ENCODE results near the gene TTF2. TPM values are rescaled to one million over a fixed set of nuclear protein-coding genes. Genes with fewer than 3 reads are reported as not detected.
"Not testable (repeated sequence)": the region's sequence is repeated elsewhere in the genome, so short reads cannot be mapped to it uniquely, and the experiment has no call there.

TTF2 gene
- total and polyA plus RNA-seq, 9 of the 15 experiments (the other 6 are each of a cell fraction or from before 2014, with no cell fraction given), result 9.4 to 71.1 (median 42.1) TPM

- no peak for TF ChIP-seq EP300 (IDR thresholded peaks at IDR 0.05; ENCODE audit: low read length)
- TF ChIP-seq RAD21 (CRISPR knock-in tag; conservative IDR thresholded peaks at IDR 0.05 in 1 of 2, IDR thresholded peaks at IDR 0.05 in 1 of 2), result peak in 1 of 2 experiments; percentile 22; a peak in 1 of 4 replicates
- no peak for TF ChIP-seq CEBPG (CRISPR knock-in tag; IDR thresholded peaks at IDR 0.05)
- 0 out of 4 replicates have a peak, but pooled peaks of 1 of the 2 experiments have one; percentile 10 for TF ChIP-seq CEBPG (tag; conservative IDR thresholded peaks at IDR 0.05 in 1 of 2, IDR thresholded peaks at IDR 0.05 in 1 of 2)
- TF ChIP-seq YBX1 (IDR thresholded peaks at IDR 0.05), result no peak
- TF ChIP-seq TAF15 (IDR thresholded peaks at IDR 0.05; ENCODE audit: low read depth, low read length), result no peak
- no peak for TF ChIP-seq NR3C1 (CRISPR knock-in tag; IDR thresholded peaks at IDR 0.05)
Measured at GRCh38 chr1:117150316-117150715, 90.2 kb downstream of the TTF2 start (continued).

DNA sequence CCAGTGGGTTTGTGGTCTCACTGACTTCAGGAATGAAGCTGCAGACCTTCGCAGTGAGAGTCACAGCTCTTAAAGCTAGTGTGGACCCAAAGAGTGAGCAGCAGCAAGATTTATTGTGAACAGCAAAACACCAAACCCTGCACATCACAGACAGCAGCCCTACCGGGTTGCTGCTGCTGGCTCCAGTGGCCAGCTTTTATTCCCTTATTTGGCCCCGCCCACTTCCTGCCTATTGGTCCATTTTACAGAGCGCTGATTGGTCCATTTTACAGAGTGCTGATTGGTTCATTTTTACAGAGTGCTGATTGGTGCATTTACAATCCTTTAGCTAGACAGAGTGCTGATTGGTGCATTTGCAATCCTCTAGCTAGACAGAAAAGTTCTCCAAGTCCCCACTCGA, 91.2 kb downstream of the TTF2 start:
- H3K4me2 ChIP-seq (ENCODE audit: insufficient read depth, low read length); CTCF ChIA-PET (ENCODE audit: low intra/inter-chr PET ratio); H3K9me3 ChIP-seq (replicated peaks; ENCODE audit: control insufficient read depth, insufficient read depth, low read depth, low read length); H3K9ac ChIP-seq (ENCODE audit: insufficient read depth in 1 of 2, low read depth in 2 of 2, low read length in 2 of 2); H3K9me1 ChIP-seq (ENCODE audit: control insufficient read depth, insufficient read depth, low read length); intact Hi-C loops (cut with micrococcal nuclease); ATAC-seq; H3K27ac ChIP-seq (ENCODE audit: extremely low read depth, low read depth, low read length); DNase-seq (ENCODE audit: extremely low read depth in 1 of 4, low spot score in 3 of 4); H3K36me3 ChIP-seq (ENCODE audit: control insufficient read depth, insufficient read depth, low read length); BruUV-seq (replicated peaks); H3K4me1 ChIP-seq (replicated peaks in 1 of 2; ENCODE audit: control insufficient read depth in 2 of 2, insufficient read depth in 2 of 2, low read length in 2 of 2); H2AFZ ChIP-seq (ENCODE audit: low read depth, low read length); POLR2A ChIA-PET; H3K4me3 ChIP-seq; H4K20me1 ChIP-seq (replicated peaks; ENCODE audit: control insufficient read depth, insufficient read depth, low read length); FAIRE-seq; in situ Hi-C loops (cut with MboI); H3K79me2 ChIP-seq (ENCODE audit: control insufficient read depth, insufficient read depth, low read length): not testable (repeated sequence)
- H3K27me3 ChIP-seq (ENCODE audit: control insufficient read depth in 2 of 2, insufficient read depth in 2 of 2, low read length in 2 of 2), result peaks cover 11 to 18% of the 10 kb centered on the region in 2 experiments; a peak in 4 of 5 replicates
- TF ChIP-seq ZNF316 (IDR thresholded peaks at IDR 0.05) (0 out of 2 replicates have a peak, but pooled peaks have one; percentile 18), NFYB (IDR thresholded peaks at IDR 0.05; ENCODE audit: extremely low read depth, insufficient read length) (peak; percentile 60), RBM25 (IDR thresholded peaks at IDR 0.05; ENCODE audit: low read depth, low read length, severe bottlenecking) (peak; percentile 19), ASH1L (IDR thresholded peaks at IDR 0.05; ENCODE audit: borderline replicate concordance, low read depth, partially characterized antibody) (peak; percentile 54), CC2D1A (IDR thresholded peaks at IDR 0.05) (0 out of 2 replicates have a peak, but pooled peaks have one; percentile 43), CHAMP1 (IDR thresholded peaks at IDR 0.05) (0 out of 2 replicates have a peak, but pooled peaks have one; percentile 21)
- WGBS (ENCODE audit: insufficient coverage, low coverage, missing lambda C conversion rate), result 3% methylated on average over 5 of the region's 5 CpGs

Measured in K562 (cell line).